ENCODE results near the gene MRPS35. TPM values are rescaled to one million over a fixed set of nuclear protein-coding genes. Genes with fewer than 3 reads are reported as not detected.

The MRPS35 gene
- total RNA-seq, 1 experiment from 2014 or later, result 43.5 TPM

DNA sequence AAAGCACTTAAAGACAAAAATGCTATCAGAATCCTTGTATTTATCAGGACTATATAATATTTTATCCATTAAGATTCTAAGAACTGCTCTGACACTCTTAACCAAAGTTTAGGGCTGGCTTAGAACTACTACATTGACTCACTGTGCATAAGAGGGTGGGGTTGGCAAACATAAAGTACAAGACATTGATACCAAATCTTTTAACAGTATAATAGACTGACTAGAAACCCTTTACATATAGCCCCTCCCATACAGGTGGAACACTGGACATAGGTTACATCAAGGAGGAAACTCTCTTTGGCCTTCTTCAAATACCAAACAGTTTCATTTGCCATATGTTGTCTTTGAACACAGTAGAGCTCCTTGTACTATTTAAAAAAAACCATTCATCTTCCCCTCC is 30.0 kb upstream of the MRPS35 start (continued):
- TF ChIP-seq, protein P1, sequence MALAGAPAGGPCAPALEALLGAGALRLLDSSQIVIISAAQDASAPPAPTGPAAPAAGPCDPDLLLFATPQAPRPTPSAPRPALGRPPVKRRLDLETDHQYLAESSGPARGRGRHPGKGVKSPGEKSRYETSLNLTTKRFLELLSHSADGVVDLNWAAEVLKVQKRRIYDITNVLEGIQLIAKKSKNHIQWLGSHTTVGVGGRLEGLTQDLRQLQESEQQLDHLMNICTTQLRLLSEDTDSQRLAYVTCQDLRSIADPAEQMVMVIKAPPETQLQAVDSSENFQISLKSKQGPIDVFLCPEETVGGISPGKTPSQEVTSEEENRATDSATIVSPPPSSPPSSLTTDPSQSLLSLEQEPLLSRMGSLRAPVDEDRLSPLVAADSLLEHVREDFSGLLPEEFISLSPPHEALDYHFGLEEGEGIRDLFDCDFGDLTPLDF (CRISPR knock-in tag; IDR thresholded peaks at IDR 0.05), result no peak
- no peak for TF ChIP-seq TP53 (CRISPR knock-in tag; IDR thresholded peaks at IDR 0.05)
- TF ChIP-seq ZNF416 (CRISPR knock-in tag; IDR thresholded peaks at IDR 0.05), result no peak
- TF ChIP-seq JAZF1 (CRISPR knock-in tag; IDR thresholded peaks at IDR 0.05), result no peak
- TF ChIP-seq OVOL2 (CRISPR knock-in tag; IDR thresholded peaks at IDR 0.05; ENCODE audit: borderline replicate concordance), result no peak

DNA sequence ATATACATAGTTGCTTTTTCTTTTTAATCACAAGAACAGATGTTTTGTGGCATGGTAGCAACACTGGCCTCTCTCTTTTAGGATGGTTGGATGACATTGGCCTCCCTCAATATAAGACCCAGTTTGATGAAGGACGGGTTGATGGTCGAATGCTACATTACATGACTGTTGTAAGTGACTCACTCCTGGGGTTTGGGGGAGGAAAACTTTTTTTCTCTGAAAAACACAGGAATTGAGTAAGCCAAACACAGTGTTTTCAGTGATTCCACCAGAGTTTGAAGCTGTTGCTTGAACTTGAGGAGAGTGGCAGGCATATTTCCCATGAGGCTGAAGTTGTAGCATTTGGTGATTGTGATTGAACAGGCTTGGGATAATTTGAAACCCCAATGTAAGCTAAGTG is 28.1 kb upstream of the MRPS35 start:
- TF ChIP-seq MYBL2 (CRISPR knock-in tag; IDR thresholded peaks at IDR 0.05), result no peak
- TF ChIP-seq RELA (CRISPR knock-in tag; IDR thresholded peaks at IDR 0.05; ENCODE audit: borderline replicate concordance), result no peak
- no peak for TF ChIP-seq ZNF232 (CRISPR knock-in tag; IDR thresholded peaks at IDR 0.05)
- no peak for TF ChIP-seq JUN (CRISPR knock-in tag; IDR thresholded peaks at IDR 0.05)
- no peak for TF ChIP-seq CREB1 (CRISPR knock-in tag; IDR thresholded peaks at IDR 0.05)
- TF ChIP-seq, protein P2, sequence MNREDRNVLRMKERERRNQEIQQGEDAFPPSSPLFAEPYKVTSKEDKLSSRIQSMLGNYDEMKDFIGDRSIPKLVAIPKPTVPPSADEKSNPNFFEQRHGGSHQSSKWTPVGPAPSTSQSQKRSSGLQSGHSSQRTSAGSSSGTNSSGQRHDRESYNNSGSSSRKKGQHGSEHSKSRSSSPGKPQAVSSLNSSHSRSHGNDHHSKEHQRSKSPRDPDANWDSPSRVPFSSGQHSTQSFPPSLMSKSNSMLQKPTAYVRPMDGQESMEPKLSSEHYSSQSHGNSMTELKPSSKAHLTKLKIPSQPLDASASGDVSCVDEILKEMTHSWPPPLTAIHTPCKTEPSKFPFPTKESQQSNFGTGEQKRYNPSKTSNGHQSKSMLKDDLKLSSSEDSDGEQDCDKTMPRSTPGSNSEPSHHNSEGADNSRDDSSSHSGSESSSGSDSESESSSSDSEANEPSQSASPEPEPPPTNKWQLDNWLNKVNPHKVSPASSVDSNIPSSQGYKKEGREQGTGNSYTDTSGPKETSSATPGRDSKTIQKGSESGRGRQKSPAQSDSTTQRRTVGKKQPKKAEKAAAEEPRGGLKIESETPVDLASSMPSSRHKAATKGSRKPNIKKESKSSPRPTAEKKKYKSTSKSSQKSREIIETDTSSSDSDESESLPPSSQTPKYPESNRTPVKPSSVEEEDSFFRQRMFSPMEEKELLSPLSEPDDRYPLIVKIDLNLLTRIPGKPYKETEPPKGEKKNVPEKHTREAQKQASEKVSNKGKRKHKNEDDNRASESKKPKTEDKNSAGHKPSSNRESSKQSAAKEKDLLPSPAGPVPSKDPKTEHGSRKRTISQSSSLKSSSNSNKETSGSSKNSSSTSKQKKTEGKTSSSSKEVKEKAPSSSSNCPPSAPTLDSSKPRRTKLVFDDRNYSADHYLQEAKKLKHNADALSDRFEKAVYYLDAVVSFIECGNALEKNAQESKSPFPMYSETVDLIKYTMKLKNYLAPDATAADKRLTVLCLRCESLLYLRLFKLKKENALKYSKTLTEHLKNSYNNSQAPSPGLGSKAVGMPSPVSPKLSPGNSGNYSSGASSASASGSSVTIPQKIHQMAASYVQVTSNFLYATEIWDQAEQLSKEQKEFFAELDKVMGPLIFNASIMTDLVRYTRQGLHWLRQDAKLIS (CRISPR knock-in tag; IDR thresholded peaks at IDR 0.05; ENCODE audit: borderline replicate concordance), result no peak
- H3K27me3 Mint-ChIP-seq (ENCODE audit: low read depth), result no peaks in the 10 kb centered on the region
- no peak for ATAC-seq
- H3K27ac Mint-ChIP-seq, result no peak overlapping the region
- DNase-seq (ENCODE audit: low spot score), result no peak
- H3K9me3 Mint-ChIP-seq, result no peaks in the 10 kb centered on the region
- CTCF ChIA-PET, result no interaction called here
- POLR2A ChIA-PET, result no interaction called here
- no peak overlapping the region for H3K4me3 Mint-ChIP-seq
- H3K36me3 Mint-ChIP-seq, result peaks cover 6% of the 10 kb centered on the region
- H3K4me1 Mint-ChIP-seq, result no peaks in the 10 kb centered on the region

DNA sequence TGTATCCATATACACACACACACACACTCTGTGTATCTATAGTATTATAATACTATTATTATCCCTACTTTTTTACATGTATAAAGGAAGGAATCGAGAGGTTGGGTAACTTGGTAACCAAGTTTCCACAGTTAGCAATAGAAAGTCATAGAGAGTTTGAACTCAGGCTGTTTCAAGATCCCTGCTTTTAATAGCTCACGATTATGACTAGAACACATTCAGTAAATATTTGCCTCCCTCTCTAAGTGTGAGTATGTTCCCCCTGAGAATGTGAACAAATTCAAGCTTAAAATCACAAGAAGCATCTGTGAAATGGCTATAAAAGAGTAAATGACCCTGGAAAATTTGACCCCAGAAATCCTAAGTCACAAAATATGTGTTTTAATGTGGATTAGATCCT is 25.4 kb upstream of the MRPS35 start:
- ChIA-PET CTCF (no interaction called here), POLR2A (no interaction called here)
- Mint-ChIP-seq H3K27me3 (ENCODE audit: low read depth) (no peaks in the 10 kb centered on the region), H3K27ac (no peak overlapping the region), H3K4me1 (no peaks in the 10 kb centered on the region), H3K4me3 (no peak overlapping the region), H3K9me3 (no peaks in the 10 kb centered on the region), H3K36me3 (peaks cover 4% of the 10 kb centered on the region; the same call in 1 of the 2 replicates)
- DNase-seq (ENCODE audit: low spot score) (no peak), ATAC-seq (no peak)
- TF ChIP-seq ZNF423 (CRISPR knock-in tag; IDR thresholded peaks at IDR 0.05) (no peak), PRRX2 (CRISPR knock-in tag; IDR thresholded peaks at IDR 0.05) (no peak), TEAD4 (CRISPR knock-in tag; IDR thresholded peaks at IDR 0.05) (no peak), GABPB1 (CRISPR knock-in tag; IDR thresholded peaks at IDR 0.05) (no peak), FOXK1 (CRISPR knock-in tag; IDR thresholded peaks at IDR 0.05) (no peak), TP53 (CRISPR knock-in tag; IDR thresholded peaks at IDR 0.05) (no peak), FOXJ3 (CRISPR knock-in tag; IDR thresholded peaks at IDR 0.05; ENCODE audit: borderline replicate concordance) (no peak), TCF7 (CRISPR knock-in tag; IDR thresholded peaks at IDR 0.05; ENCODE audit: low read depth) (no peak)
- TF ChIP-seq, protein P3, sequence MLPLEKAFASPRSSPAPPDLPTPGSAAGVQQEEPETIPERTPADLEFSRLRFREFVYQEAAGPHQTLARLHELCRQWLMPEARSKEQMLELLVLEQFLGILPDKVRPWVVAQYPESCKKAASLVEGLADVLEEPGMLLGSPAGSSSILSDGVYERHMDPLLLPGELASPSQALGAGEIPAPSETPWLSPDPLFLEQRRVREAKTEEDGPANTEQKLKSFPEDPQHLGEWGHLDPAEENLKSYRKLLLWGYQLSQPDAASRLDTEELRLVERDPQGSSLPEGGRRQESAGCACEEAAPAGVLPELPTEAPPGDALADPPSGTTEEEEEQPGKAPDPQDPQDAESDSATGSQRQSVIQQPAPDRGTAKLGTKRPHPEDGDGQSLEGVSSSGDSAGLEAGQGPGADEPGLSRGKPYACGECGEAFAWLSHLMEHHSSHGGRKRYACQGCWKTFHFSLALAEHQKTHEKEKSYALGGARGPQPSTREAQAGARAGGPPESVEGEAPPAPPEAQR (CRISPR knock-in tag; IDR thresholded peaks at IDR 0.05), result no peak
- TF ChIP-seq, protein P4, sequence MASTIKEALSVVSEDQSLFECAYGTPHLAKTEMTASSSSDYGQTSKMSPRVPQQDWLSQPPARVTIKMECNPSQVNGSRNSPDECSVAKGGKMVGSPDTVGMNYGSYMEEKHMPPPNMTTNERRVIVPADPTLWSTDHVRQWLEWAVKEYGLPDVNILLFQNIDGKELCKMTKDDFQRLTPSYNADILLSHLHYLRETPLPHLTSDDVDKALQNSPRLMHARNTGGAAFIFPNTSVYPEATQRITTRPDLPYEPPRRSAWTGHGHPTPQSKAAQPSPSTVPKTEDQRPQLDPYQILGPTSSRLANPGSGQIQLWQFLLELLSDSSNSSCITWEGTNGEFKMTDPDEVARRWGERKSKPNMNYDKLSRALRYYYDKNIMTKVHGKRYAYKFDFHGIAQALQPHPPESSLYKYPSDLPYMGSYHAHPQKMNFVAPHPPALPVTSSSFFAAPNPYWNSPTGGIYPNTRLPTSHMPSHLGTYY (CRISPR knock-in tag; IDR thresholded peaks at IDR 0.05), result no peak
- TF ChIP-seq, protein P5, sequence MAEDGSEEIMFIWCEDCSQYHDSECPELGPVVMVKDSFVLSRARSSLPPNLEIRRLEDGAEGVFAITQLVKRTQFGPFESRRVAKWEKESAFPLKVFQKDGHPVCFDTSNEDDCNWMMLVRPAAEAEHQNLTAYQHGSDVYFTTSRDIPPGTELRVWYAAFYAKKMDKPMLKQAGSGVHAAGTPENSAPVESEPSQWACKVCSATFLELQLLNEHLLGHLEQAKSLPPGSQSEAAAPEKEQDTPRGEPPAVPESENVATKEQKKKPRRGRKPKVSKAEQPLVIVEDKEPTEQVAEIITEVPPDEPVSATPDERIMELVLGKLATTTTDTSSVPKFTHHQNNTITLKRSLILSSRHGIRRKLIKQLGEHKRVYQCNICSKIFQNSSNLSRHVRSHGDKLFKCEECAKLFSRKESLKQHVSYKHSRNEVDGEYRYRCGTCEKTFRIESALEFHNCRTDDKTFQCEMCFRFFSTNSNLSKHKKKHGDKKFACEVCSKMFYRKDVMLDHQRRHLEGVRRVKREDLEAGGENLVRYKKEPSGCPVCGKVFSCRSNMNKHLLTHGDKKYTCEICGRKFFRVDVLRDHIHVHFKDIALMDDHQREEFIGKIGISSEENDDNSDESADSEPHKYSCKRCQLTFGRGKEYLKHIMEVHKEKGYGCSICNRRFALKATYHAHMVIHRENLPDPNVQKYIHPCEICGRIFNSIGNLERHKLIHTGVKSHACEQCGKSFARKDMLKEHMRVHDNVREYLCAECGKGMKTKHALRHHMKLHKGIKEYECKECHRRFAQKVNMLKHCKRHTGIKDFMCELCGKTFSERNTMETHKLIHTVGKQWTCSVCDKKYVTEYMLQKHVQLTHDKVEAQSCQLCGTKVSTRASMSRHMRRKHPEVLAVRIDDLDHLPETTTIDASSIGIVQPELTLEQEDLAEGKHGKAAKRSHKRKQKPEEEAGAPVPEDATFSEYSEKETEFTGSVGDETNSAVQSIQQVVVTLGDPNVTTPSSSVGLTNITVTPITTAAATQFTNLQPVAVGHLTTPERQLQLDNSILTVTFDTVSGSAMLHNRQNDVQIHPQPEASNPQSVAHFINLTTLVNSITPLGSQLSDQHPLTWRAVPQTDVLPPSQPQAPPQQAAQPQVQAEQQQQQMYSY (CRISPR knock-in tag; IDR thresholded peaks at IDR 0.05), result no peak

Data from WTC11 (cell line).